ACHN (cell line): Measurements from ENCODE around the gene GJD4.

ENCODE experiments used
- DNase-seq: peaks from one replicate; pipeline ENCODE4 v3.0.0-alpha.2; 2015
- in situ Hi-C: cut with HindIII; loops from 2 replicates; pipeline ENCODE4 v1.10.0; 2017; ENCODE audit warnings: low sequenced_read_pairs, low pct_ligation_motif_present, low pct_unique_long_range_greater_than_20kb

GJD4 gene

DNA sequence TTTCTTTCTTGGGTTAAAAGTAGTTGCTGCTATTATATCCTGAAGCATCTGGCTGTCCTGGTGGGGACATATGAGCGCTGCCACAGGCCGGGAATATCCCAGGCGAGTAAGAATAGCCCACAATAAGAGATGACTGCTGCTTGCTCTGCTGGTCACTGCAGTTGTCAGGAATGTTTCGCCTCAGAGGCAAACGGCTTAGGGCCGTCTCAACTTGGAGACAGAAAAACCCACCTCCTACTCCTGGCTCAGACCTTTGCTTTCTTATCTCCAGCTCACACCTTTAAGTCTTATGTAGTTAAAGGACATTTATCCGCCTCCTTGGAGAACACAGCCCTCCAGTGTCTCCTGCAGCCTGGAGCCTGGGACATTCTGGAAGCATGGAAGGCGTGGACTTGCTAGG is at the start of gene GJD4:
TSS of gene GJD4 (plus strand) at position 151 of the 400 bp plus-strand sequence. CDS start at position 378, 227 bp downstream.
- in situ Hi-C loops, result no loop called here
- DNase-seq, result no peak

- in situ Hi-C loops, result no loop called here
These were observed 48.9 kb upstream of the GJD4 start for GRCh38 chr10:35555962-35556930.

GRCh38 chr10:35558276-35558675 is 46.9 kb upstream of the GJD4 start:
- in situ Hi-C loops, result no loop called here
- DNase-seq, result no peak

More at GRCh38 chr10:35555962-35556930, 48.9 kb upstream of the GJD4 start:
- peak; percentile 6 for DNase-seq

- DNase-seq, result no peak
- in situ Hi-C loops, result no loop called here
These were observed 45.7 kb upstream of the GJD4 start for GRCh38 chr10:35559416-35559815.

DNA sequence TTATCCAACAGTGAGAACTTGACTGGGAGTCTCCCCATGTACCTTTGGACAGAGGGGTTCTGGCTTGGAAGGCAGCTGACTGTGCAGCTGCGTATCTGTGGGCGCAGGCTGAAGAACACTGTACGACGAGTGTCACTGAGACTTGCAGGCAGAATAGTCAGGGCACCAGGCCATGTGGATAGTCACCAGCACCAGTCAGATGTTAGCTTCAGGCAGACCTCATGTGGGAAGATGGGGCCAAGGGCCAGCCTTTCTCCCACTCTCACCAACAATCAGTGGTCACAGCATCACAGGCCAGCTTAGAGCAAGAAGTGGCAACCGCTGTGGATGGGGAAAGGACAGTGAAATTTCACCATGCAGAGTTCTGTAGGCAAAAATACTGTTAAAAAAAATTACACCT is 43.4 kb upstream of the GJD4 start:
- DNase-seq, result no peak
- in situ Hi-C loops, result no loop called here

DNA sequence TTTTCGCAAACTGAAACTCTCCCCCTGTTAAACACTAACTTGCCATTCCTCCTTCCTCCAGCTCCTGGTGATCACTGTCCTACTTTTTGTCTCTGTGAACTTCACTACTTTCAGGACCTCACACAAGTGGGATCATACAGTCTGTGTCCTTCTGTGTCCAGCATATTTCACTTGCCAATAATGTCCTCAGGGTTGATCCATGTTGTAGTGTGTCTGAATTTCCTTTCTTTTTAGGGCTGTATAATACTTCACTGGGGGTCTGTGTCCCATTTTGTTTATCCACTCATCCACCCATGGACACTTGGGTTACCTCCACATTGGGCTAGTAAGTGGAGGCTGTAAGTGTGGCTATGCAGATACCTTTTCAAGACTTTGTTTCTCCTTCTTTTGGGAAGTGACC is 42.7 kb upstream of the GJD4 start:
- in situ Hi-C loops, result no loop called here
- no peak for DNase-seq

GRCh38 chr10:35563261-35563891 is 41.8 kb upstream of the GJD4 start:
- in situ Hi-C loops, result no loop called here
- DNase-seq, result peak; percentile 61

DNA sequence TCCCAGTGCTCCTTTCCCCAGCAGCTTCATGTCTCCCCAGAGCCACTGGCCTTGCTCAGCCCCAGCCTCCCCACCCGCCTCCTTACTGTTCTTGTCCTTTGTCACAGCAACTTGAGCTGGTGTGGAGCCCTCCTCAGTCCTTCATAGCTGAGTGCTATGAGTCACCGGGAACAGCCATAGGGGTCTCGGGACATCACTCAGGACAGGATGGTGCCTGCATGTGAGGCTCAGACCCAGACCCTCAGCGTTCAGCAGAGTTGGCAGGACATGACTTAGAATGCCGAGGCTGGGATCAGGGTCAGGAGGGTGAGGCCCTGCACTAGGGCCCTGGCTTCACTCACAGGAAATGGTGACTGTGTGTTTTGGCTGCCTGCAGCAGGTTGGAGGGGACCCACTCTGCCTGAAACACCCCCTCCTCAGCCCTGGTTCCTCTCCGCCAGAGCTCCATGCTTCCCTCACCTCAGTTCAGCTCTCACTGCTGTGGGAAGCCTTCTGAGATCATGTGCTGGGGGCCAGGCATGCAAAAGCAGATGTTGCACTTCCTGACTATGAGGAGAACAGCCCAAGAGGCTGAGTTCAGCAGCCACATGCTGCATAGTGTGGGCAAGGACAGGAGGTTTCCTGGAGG is 40.7 kb upstream of the GJD4 start:
- in situ Hi-C loops, result no loop called here

DNA sequence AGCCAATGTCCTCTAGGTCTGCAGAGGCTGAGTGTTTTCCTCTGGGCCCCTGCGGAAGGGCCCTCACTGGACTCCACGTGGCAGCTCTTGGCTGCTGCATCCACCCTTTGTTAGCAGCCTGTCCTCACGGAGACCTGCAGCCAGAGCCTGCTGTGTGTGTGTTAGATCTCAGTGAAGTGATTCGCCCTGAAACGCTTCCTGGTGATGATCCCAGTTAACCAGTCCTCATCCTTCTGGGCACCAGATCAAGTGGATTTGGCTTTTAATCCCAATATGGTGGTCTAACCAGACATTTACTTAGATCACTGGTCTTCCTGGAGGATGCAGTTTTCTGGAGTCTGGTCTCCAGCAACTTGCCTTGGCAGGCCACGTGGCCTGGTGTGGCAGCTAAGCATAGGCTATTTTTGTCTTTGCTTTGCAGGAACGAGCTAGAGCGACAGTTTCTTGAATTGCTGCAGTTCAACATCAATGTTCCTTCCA is 39.5 kb upstream of the GJD4 start:
- in situ Hi-C loops, result no loop called here
- no peak for DNase-seq

More for the DNA sequence above, 40.7 kb upstream of the GJD4 start:
- DNase-seq, result no peak

DNA sequence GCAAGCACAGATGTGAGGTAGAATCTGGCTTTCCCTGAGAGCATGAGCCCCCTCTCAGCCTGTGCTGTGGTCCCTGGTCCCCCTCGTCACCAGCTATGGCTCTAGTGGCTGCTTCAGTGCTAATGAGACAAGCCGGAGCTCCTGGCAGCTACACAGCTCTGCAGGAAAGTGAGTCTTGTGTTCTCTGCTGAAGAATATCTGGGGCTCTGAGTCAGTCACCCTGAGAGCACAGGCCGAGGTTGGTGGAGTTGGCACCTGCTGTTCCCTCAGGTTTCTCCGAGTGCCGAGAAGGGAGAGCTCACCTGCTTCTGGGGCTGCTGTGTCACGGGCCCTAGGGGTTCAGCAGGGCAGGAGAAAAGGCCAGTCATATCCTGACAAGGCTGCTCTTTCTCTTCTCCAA is 37.2 kb upstream of the GJD4 start:
- in situ Hi-C loops, result no loop called here
- DNase-seq, result no peak

- in situ Hi-C loops, result no loop called here
These were observed 36.6 kb upstream of the GJD4 start for GRCh38 chr10:35568483-35569015.

GRCh38 chr10:35569111-35569707 is 35.9 kb upstream of the GJD4 start:
- DNase-seq, result peak; percentile 41
- in situ Hi-C loops, result no loop called here

More at GRCh38 chr10:35568483-35569015, 36.6 kb upstream of the GJD4 start:
- DNase-seq, result no peak

- in situ Hi-C loops, result no loop called here
- no peak for DNase-seq
These were observed 35.3 kb upstream of the GJD4 start for GRCh38 chr10:35569836-35570235.

GRCh38 chr10:35570397-35570796 is 34.7 kb upstream of the GJD4 start:
- in situ Hi-C loops, result no loop called here
- no peak for DNase-seq

DNA sequence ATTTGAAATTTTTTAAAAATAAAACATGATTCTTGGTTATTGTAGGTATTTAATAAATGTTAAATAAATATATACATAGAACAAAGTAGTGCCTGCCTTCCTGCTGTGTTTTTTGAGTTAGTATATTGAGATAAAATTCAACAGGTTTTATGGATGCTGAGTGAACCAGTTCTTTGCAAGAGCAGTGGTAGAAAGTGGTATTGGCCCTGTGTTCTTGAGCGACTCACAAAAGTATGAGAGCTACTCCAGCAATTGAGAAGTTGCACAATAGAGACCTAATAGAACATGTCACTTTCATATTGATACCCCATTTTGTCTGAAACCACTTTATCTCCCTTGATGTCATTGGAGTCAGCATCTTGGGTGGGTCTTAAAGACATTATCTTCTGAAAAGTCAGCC is 32.6 kb upstream of the GJD4 start:
- no peak for DNase-seq
- in situ Hi-C loops, result no loop called here

- in situ Hi-C loops, result no loop called here
- no peak for DNase-seq
These were observed 31.3 kb upstream of the GJD4 start for GRCh38 chr10:35573796-35574195.

DNA sequence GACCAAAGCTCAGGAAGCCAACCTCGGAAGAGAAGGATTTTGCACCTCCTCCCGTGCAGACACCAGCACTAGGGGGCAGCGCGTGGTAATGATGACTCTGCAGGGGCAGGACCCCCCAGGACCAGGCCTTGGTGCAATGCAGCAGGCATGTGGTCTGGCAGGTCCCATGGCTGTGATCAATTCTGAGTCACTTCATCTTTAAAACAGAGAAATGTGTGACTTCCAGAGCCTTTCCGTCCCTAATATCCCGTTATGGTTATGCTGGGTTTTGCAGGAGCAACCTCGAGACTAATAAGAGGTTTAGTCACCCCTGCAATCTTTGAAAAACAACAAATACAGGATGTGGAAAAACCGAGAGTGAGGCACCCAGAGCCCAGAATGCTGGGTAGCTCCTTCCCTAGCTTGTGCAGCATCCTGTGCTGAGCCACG is 30.2 kb upstream of the GJD4 start:
- in situ Hi-C loops, result no loop called here
- no peak for DNase-seq

DNA sequence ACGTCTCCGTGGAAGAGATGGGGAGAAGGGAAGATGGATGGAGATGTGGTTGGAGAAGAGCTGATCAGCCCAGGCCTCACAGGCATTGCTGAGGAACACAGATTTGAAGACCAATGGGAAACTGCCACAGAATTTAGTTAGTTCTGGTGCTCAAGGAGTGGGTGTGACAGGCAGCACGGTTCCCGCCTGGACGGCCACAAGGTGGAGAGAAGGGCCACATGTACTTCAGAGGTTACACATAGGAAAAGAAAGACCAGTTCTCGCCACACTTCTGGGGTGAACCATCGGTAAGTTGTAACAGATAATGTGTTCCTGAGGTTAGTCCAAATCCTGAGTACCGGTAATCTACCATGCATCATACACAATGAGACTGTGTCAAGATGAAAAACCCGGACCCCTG is 29.5 kb upstream of the GJD4 start:
- in situ Hi-C loops, result no loop called here
- DNase-seq, result no peak
